Activated CD4-positive, alpha-beta T cell treated with anti-CD3 and anti-CD28 coated beads for 24 hours (primary cell): ENCODE results near the gene OR8G5.

Experiments
- DNase-seq, 2 donors: peaks; one replicate each; pipeline ENCODE4 v3.0.0-alpha.2; 2020; ENCODE audit warnings: low read depth in 2 of 2

OR8G5 gene

GRCh38 chr11:124285610-124286344 lies 29.6 kb downstream of the OR8G5 start:
- no peak for DNase-seq

- no peak for DNase-seq
Measured at GRCh38 chr11:124294687-124295086, 38.5 kb downstream of the OR8G5 start.

GRCh38 chr11:124296016-124296415 lies 39.8 kb downstream of the OR8G5 start:
- DNase-seq, result no peak

- DNase-seq, result no peak
Measured at GRCh38 chr11:124297921-124298320, 41.7 kb downstream of the OR8G5 start.

GRCh38 chr11:124301548-124301947 lies 45.4 kb downstream of the OR8G5 start:
- no peak for DNase-seq

- DNase-seq, result no peak
Measured at GRCh38 chr11:124302347-124303125, 46.4 kb downstream of the OR8G5 start.

GRCh38 chr11:124307093-124307492 lies 50.9 kb downstream of the OR8G5 start:
- no peak for DNase-seq

GRCh38 chr11:124310721-124311120 lies 54.5 kb downstream of the OR8G5 start:
- DNase-seq, result no peak

GRCh38 chr11:124311269-124311668 lies 55.1 kb downstream of the OR8G5 start:
- DNase-seq, result no peak

- DNase-seq, result no peak
Measured at GRCh38 chr11:124311670-124312069, 55.5 kb downstream of the OR8G5 start.

GRCh38 chr11:124313131-124313530 lies 57.0 kb downstream of the OR8G5 start:
- no peak for DNase-seq

GRCh38 chr11:124313849-124314248 lies 57.7 kb downstream of the OR8G5 start, which contains the start of gene OR8D1:
Gene OR8D1 (minus strand): TSS chr11:124313949. CDS start chr11:124310766, 3,183 bp downstream.
- no peak for DNase-seq

GRCh38 chr11:124315052-124315451 lies 58.9 kb downstream of the OR8G5 start:
- DNase-seq, result no peak
